SK-N-SH (cell line): ENCODE data around the gene WDR90. TPM values are rescaled to one million over a fixed set of nuclear protein-coding genes. Genes with fewer than 3 reads are reported as not detected.

Source experiments
- ELF1 ChIP-seq: IDR thresholded peaks from 2 replicates; pipeline ENCODE4 v1.4.0; 2012
- EZH2phosphoT487 ChIP-seq: fragments of 200-600 bp; sonication (generic); IDR thresholded peaks from 2 replicates; pipeline ENCODE4 v1.6.1; 2017; ENCODE audit warnings: low read depth, mixed run types, mild to moderate bottlenecking, antibody characterized with exemption, moderate library complexity, borderline replicate concordance
- FOXJ3 ChIP-seq: sonication (generic); formaldehyde crosslinking; IDR thresholded peaks from 2 replicates; pipeline ENCODE4 v1.5.1; 2020; ENCODE audit warnings: mild to moderate bottlenecking, missing genetic modification reagents
- GABPA ChIP-seq: IDR thresholded peaks from 2 replicates; pipeline ENCODE4 v1.4.0; 2012; ENCODE audit warnings: low read depth, mild to moderate bottlenecking
- JUND ChIP-seq: IDR thresholded peaks from 2 replicates; pipeline ENCODE4 v1.4.0; 2012
- NRF1 ChIP-seq: IDR thresholded peaks from 2 replicates; pipeline ENCODE4 v1.6.1; 2012; ENCODE audit warnings: low read depth, mild to moderate bottlenecking, low read length
- RCOR1 ChIP-seq: fragments of 150-350 bp; IDR thresholded peaks from 2 replicates; pipeline ENCODE4 v1.6.1; 2017; ENCODE audit warnings: antibody characterized with exemption, low read length
- SIN3A ChIP-seq: IDR thresholded peaks from 2 replicates; pipeline ENCODE4 v1.6.1; 2012; ENCODE audit warnings: low read depth, mild to moderate bottlenecking, low read length, moderate library complexity, borderline replicate concordance
- TAF1 ChIP-seq: IDR thresholded peaks from 2 replicates; pipeline ENCODE4 v1.6.1; 2012; ENCODE audit warnings: low read depth, mild to moderate bottlenecking, low read length, moderate library complexity, borderline replicate concordance
- polyA plus RNA-seq, 3 experiments: library from polyadenylated mRNA; depleted of rRNA; stranded (reverse); fragments of >200 nt; gene quantifications; 2 replicates each; pipeline ENCODE4 v1.2.3, GENCODE V29; 2012
- TF ChIP-seq, protein P1 (sequence below): IDR thresholded peaks from 2 replicates; pipeline ENCODE4; 2012
- TF ChIP-seq, protein P2 (sequence below): fragments of 150-350 bp; IDR thresholded peaks from 2 replicates; pipeline ENCODE4 v1.6.1; 2016; ENCODE audit warnings: mild to moderate bottlenecking, low read depth, low read length
- TF ChIP-seq, protein P3 (sequence below): IDR thresholded peaks from 2 replicates; pipeline ENCODE4 v1.4.0; 2012; ENCODE audit warnings: low read depth, borderline replicate concordance
- TF ChIP-seq, protein P4 (sequence below): fragments of 150-350 bp; IDR thresholded peaks from 2 replicates; pipeline ENCODE4 v1.6.1; 2017; ENCODE audit warnings: antibody characterized with exemption, low read length, low read depth, borderline replicate concordance

Gene WDR90
- polyA plus RNA-seq, 1 of the 3 experiments (the other 2 are of a cell fraction): 32.0 TPM

DNA sequence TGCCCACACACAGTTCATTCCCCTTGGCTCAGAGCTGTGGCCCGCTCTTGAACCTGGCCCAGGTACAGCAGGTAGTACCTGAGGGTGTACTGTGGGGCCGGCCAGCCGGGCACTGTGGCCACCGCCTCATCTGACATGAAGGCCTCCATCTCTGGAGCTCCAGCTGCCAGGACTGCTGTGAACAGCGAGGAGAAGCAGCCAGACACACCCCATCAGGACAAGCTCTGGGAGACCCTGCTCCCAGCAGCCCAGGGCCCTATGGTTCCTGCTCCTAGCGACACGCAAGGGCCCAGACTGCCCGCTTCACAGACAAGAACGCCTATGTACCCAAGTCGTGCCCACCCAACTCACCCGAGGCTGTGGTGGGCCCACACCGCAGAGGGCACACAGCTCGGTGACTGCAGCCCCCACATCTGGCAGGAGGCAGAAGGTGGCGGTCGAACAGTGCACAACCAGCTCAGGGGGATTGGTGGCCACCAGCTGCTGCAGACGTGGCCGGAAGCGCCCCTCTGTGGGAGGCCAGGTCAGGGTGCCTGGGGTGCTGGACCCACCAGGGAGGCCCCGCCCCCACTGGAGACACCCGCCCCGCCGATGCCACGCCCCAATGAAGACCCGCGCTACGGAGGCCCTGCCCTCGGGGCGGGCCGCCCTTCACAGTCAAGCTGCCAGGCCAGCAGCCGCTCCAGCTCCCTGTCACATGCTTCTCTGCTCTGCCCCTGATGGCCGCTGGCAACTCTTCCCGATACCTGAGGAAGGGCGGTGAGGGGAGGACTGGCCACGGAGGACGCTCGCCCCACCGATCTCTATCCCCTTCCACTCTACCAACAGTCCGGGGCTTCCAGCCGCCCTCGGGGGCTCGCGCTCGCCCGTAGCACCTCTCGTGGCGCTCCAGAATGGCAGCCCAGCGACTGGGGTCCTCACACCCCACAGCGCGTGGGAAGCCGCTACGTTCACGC lies 30.0 kb downstream of the WDR90 start (continued):
- TF ChIP-seq, protein P1, sequence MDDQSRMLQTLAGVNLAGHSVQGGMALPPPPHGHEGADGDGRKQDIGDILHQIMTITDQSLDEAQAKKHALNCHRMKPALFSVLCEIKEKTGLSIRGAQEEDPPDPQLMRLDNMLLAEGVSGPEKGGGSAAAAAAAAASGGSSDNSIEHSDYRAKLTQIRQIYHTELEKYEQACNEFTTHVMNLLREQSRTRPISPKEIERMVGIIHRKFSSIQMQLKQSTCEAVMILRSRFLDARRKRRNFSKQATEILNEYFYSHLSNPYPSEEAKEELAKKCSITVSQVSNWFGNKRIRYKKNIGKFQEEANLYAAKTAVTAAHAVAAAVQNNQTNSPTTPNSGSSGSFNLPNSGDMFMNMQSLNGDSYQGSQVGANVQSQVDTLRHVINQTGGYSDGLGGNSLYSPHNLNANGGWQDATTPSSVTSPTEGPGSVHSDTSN: no peak
- no peak for TF ChIP-seq RCOR1
- TF ChIP-seq, protein P2, sequence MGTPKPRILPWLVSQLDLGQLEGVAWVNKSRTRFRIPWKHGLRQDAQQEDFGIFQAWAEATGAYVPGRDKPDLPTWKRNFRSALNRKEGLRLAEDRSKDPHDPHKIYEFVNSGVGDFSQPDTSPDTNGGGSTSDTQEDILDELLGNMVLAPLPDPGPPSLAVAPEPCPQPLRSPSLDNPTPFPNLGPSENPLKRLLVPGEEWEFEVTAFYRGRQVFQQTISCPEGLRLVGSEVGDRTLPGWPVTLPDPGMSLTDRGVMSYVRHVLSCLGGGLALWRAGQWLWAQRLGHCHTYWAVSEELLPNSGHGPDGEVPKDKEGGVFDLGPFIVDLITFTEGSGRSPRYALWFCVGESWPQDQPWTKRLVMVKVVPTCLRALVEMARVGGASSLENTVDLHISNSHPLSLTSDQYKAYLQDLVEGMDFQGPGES: no peak
- peak; percentile 25; the same call in 1 of the 2 replicates for TF ChIP-seq TAF1
- no peak for TF ChIP-seq ELF1
- TF ChIP-seq, protein P3, sequence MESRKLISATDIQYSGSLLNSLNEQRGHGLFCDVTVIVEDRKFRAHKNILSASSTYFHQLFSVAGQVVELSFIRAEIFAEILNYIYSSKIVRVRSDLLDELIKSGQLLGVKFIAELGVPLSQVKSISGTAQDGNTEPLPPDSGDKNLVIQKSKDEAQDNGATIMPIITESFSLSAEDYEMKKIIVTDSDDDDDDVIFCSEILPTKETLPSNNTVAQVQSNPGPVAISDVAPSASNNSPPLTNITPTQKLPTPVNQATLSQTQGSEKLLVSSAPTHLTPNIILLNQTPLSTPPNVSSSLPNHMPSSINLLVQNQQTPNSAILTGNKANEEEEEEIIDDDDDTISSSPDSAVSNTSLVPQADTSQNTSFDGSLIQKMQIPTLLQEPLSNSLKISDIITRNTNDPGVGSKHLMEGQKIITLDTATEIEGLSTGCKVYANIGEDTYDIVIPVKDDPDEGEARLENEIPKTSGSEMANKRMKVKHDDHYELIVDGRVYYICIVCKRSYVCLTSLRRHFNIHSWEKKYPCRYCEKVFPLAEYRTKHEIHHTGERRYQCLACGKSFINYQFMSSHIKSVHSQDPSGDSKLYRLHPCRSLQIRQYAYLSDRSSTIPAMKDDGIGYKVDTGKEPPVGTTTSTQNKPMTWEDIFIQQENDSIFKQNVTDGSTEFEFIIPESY: no peak
- no peak for TF ChIP-seq SIN3A
- TF ChIP-seq, protein P4, sequence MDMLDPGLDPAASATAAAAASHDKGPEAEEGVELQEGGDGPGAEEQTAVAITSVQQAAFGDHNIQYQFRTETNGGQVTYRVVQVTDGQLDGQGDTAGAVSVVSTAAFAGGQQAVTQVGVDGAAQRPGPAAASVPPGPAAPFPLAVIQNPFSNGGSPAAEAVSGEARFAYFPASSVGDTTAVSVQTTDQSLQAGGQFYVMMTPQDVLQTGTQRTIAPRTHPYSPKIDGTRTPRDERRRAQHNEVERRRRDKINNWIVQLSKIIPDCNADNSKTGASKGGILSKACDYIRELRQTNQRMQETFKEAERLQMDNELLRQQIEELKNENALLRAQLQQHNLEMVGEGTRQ: 0 out of 2 replicates have a peak, but pooled peaks have one; percentile 16
- TF ChIP-seq NRF1: no peak
- no peak for TF ChIP-seq GABPA
- TF ChIP-seq EZH2phosphoT487: no peak
- TF ChIP-seq JUND: no peak
- TF ChIP-seq FOXJ3 (CRISPR knock-in tag): 0 out of 2 replicates have a peak, but pooled peaks have one; percentile 44
